Ishikawa (cell line): ENCODE results near the gene RHBDL3.

Experiments
- CEBPB ChIP-seq: IDR thresholded peaks from 2 replicates; pipeline ENCODE4 v1.6.1; 2012
- EP300 ChIP-seq: IDR thresholded peaks from 2 replicates; pipeline ENCODE4 v1.6.1; 2012; ENCODE audit warnings: borderline replicate concordance
- FOXM1 ChIP-seq: IDR thresholded peaks from 2 replicates; pipeline ENCODE4 v1.6.1; 2012; ENCODE audit warnings: low read depth, borderline replicate concordance
- MAX ChIP-seq: IDR thresholded peaks from 2 replicates; pipeline ENCODE4 v1.6.1; 2012
- NFIC ChIP-seq: IDR thresholded peaks from 2 replicates; pipeline ENCODE4 v1.6.1; 2012
- RAD21 ChIP-seq: IDR thresholded peaks from 2 replicates; pipeline ENCODE4 v1.6.1; 2012; ENCODE audit warnings: low read depth
- REST ChIP-seq: IDR thresholded peaks from 2 replicates; pipeline ENCODE4 v1.6.1; 2012; ENCODE audit warnings: low read depth, mild to moderate bottlenecking
- TAF1 ChIP-seq: IDR thresholded peaks from 2 replicates; pipeline ENCODE4 v1.6.1; 2012; ENCODE audit warnings: low read depth, mild to moderate bottlenecking
- TEAD4 ChIP-seq: IDR thresholded peaks from 2 replicates; pipeline ENCODE4 v1.6.1; 2012
- YY1 ChIP-seq: IDR thresholded peaks from 2 replicates; pipeline ENCODE4 v1.6.1; 2012; ENCODE audit warnings: low read depth
- ZBTB7A ChIP-seq: IDR thresholded peaks from 2 replicates; pipeline ENCODE4 v1.6.1; 2012; ENCODE audit warnings: low read depth

GRCh38 chr17:32274101-32274500 is 8.5 kb downstream of the RHBDL3 start:
- no peak for TF ChIP-seq YY1
- no peak for TF ChIP-seq EP300
- TF ChIP-seq REST = no peak
- TF ChIP-seq RAD21 = no peak
- no peak for TF ChIP-seq TAF1
- no peak for TF ChIP-seq TEAD4
- no peak for TF ChIP-seq ZBTB7A
- TF ChIP-seq MAX = no peak
- TF ChIP-seq CEBPB = no peak
- TF ChIP-seq FOXM1 = no peak
- TF ChIP-seq NFIC = no peak
